Breast epithelium (tissue), 4 donors: ENCODE measurements around the gene HIP1. TPM values are rescaled to one million over a fixed set of nuclear protein-coding genes. Genes with fewer than 3 reads are reported as not detected.

Experiments
- DNase-seq, 2 donors: peaks; one replicate each; pipeline ENCODE4 v3.0.0-alpha.2; 2019; ENCODE audit warnings: low spot score in 2 of 2
- H3K27ac ChIP-seq, 2 donors: fragments of 200-600 bp; sonication (generic) in 1 of 2; one replicate each; pipeline ENCODE4 v1.5.1; 2016 to 2019; ENCODE audit warnings: mild to moderate bottlenecking in 1 of 2
- H3K27me3 ChIP-seq, 2 donors: fragments of 200-600 bp; sonication (generic) in 1 of 2; one replicate each; pipeline versions ENCODE4 v1.5.1 to v1.6.0; 2017 to 2019; ENCODE audit warnings: control low read depth in 1 of 2, mild to moderate bottlenecking in 1 of 2
- H3K36me3 ChIP-seq: fragments of 200-600 bp; one replicate; pipeline ENCODE4 v1.5.1; 2019
- H3K4me1 ChIP-seq, 2 donors: fragments of 200-600 bp; sonication (generic); one replicate each; pipeline ENCODE4 v1.5.1; 2016 to 2019; ENCODE audit warnings: control low read depth in 1 of 2
- H3K4me3 ChIP-seq, 3 donors: fragments of 200-600 bp; sonication (generic); 1 replicate in 2 of 3; 2 replicates in 1 of 3; pipeline ENCODE4 v1.5.1; 2016 to 2019; ENCODE audit warnings: mild to moderate bottlenecking in 3 of 3, moderate library complexity in 2 of 3
- H3K9me3 ChIP-seq, 2 donors: fragments of 200-600 bp; sonication (generic) in 1 of 2; one replicate each; pipeline ENCODE4 v1.5.1; 2016 to 2019; ENCODE audit warnings: control low read depth in 1 of 2
- POLR2A ChIP-seq: fragments of 450-650 bp; IDR thresholded peaks from one replicate; pipeline ENCODE4 v1.6.1; 2016; ENCODE audit warnings: antibody characterized with exemption, mild to moderate bottlenecking, moderate library complexity
- POLR2AphosphoS5 ChIP-seq, 3 donors: sonication (generic); formaldehyde crosslinking; IDR thresholded peaks; one replicate each; pipeline ENCODE4 v1.6.1; 2017; ENCODE audit warnings: antibody characterized with exemption in 3 of 3
- intact Hi-C: fragments of 100-400 bp; cut with DNase I; formaldehyde crosslinking; loops from one replicate; pipeline ENCODE4 v1.15.1; 2023; ENCODE audit warnings: low total_unique reads
- total RNA-seq, 3 donors: library from RNA; depleted of rRNA; stranded (reverse); fragments of >200 nt; gene quantifications; one replicate each; pipeline ENCODE4 v1.1.0, GENCODE V29; 2016
- TF ChIP-seq, protein P1 (sequence below), 3 donors: fragments of 450-650 bp; IDR thresholded peaks; one replicate each; pipeline ENCODE4 v1.5.1; 2016 to 2017; ENCODE audit warnings: antibody characterized with exemption in 3 of 3, mild to moderate bottlenecking in 3 of 3, moderate library complexity in 3 of 3

The HIP1 gene
- total RNA-seq, 3 donors from 2014 or later = 20.6 to 24.6 (median 23.8) TPM

GRCh38 chr7:75630549-75630948 lies 108.2 kb downstream of the HIP1 start:
- Histone ChIP-seq H3K4me3 (no peak overlapping the region), H3K36me3 (no peaks in the 10 kb centered on the region), H3K4me1 (no peaks in the 10 kb centered on the region), H3K27ac (no peak overlapping the region), H3K9me3 (peaks cover 0 to 11% of the 10 kb centered on the region in 2 donors), H3K27me3 (no peaks in the 10 kb centered on the region)
- no peak for DNase-seq
- intact Hi-C loops = no loop called here
- TF ChIP-seq, protein P1, sequence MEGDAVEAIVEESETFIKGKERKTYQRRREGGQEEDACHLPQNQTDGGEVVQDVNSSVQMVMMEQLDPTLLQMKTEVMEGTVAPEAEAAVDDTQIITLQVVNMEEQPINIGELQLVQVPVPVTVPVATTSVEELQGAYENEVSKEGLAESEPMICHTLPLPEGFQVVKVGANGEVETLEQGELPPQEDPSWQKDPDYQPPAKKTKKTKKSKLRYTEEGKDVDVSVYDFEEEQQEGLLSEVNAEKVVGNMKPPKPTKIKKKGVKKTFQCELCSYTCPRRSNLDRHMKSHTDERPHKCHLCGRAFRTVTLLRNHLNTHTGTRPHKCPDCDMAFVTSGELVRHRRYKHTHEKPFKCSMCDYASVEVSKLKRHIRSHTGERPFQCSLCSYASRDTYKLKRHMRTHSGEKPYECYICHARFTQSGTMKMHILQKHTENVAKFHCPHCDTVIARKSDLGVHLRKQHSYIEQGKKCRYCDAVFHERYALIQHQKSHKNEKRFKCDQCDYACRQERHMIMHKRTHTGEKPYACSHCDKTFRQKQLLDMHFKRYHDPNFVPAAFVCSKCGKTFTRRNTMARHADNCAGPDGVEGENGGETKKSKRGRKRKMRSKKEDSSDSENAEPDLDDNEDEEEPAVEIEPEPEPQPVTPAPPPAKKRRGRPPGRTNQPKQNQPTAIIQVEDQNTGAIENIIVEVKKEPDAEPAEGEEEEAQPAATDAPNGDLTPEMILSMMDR (IDR thresholded peaks at IDR 0.05) = no peak
- TF ChIP-seq POLR2A (no peak), POLR2AphosphoS5 (IDR thresholded peaks at IDR 0.05) (no peak)

GRCh38 chr7:75629044-75629443 lies 109.7 kb downstream of the HIP1 start:
- Histone ChIP-seq H3K4me3 (no peak overlapping the region), H3K36me3 (no peaks in the 10 kb centered on the region), H3K27me3 (no peaks in the 10 kb centered on the region), H3K27ac (no peak overlapping the region), H3K4me1 (no peaks in the 10 kb centered on the region), H3K9me3 (peaks cover 0 to 11% of the 10 kb centered on the region in 2 donors)
- intact Hi-C loops = no loop called here
- TF ChIP-seq POLR2AphosphoS5 (IDR thresholded peaks at IDR 0.05) (no peak), POLR2A (no peak)
- TF ChIP-seq, protein P1 (IDR thresholded peaks at IDR 0.05) = no peak
- no peak for DNase-seq

GRCh38 chr7:75628055-75628454 lies 110.7 kb downstream of the HIP1 start:
- Histone ChIP-seq H3K9me3 (peaks cover 0 to 11% of the 10 kb centered on the region in 2 donors), H3K27me3 (no peaks in the 10 kb centered on the region), H3K36me3 (no peaks in the 10 kb centered on the region), H3K27ac (no peak overlapping the region), H3K4me3 (no peak overlapping the region), H3K4me1 (no peaks in the 10 kb centered on the region)
- DNase-seq = no peak
- TF ChIP-seq POLR2A (no peak), POLR2AphosphoS5 (IDR thresholded peaks at IDR 0.05) (no peak)
- TF ChIP-seq, protein P1 (IDR thresholded peaks at IDR 0.05) = no peak
- intact Hi-C loops = no loop called here

DNA sequence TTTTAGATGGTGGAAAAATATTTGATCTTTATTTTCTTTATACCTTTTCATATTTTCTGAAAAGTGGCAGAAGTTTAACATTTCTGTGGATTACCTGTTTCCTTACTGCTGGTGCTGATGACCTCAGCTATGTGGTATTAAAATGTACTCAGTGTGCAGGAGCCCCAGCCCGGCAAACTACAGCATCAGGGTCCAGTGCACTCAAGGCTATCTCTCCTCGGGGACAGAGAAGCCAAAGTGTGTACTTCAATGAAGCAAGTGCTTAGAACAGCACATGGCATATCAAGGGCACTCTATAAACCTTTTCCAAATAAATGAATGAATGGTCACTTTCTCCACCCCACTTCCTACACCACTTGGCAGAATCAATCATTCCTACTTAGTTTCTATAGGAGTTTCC lies 111.8 kb downstream of the HIP1 start:
- Histone ChIP-seq H3K4me1 (no peaks in the 10 kb centered on the region), H3K27me3 (no peaks in the 10 kb centered on the region), H3K4me3 (no peak overlapping the region), H3K27ac (no peak overlapping the region), H3K9me3 (peaks cover 0 to 11% of the 10 kb centered on the region in 2 donors), H3K36me3 (no peaks in the 10 kb centered on the region)
- intact Hi-C loops = no loop called here
- no peak for TF ChIP-seq POLR2AphosphoS5 (IDR thresholded peaks at IDR 0.05)
- TF ChIP-seq POLR2A = no peak
- TF ChIP-seq, protein P1 (IDR thresholded peaks at IDR 0.05) = no peak
- no peak for DNase-seq

- no peak for TF ChIP-seq POLR2A
- no peak for TF ChIP-seq POLR2AphosphoS5 (IDR thresholded peaks at IDR 0.05)
- TF ChIP-seq, protein P1 (IDR thresholded peaks at IDR 0.05) = no peak
- H3K9me3 ChIP-seq = peaks cover 0 to 11% of the 10 kb centered on the region in 2 donors
- no peaks in the 10 kb centered on the region for H3K4me1 ChIP-seq
- H3K4me3 ChIP-seq = no peak overlapping the region
- no peak for DNase-seq
- no peaks in the 10 kb centered on the region for H3K36me3 ChIP-seq
- no peaks in the 10 kb centered on the region for H3K27me3 ChIP-seq
- H3K27ac ChIP-seq = no peak overlapping the region
- intact Hi-C loops = no loop called here
Observed at GRCh38 chr7:75625868-75626267, 112.9 kb downstream of the HIP1 start.
